HL-60 (cell line): Measurements from ENCODE around the gene ATXN1L.

Experiments used
- DNase-seq, 2 experiments: peaks; one replicate each; pipeline ENCODE4 v3.0.0-alpha.2; 2010 to 2020; ENCODE audit warnings: low read depth in 1 of 2, low spot score in 1 of 2
- H3K27ac ChIP-seq: fragments of 250-450 bp; sonication (Bioruptor Pico); replicated peaks from 2 replicates; pipeline ENCODE4 v1.5.1; 2020; ENCODE audit warnings: mild to moderate bottlenecking, moderate library complexity
- H3K27me3 ChIP-seq: fragments of 250-450 bp; sonication (Bioruptor Pico); 2 replicates; pipeline ENCODE4 v1.5.1; 2021; ENCODE audit warnings: mild to moderate bottlenecking, moderate library complexity; ENCODE audit not compliant: insufficient read depth, poor library complexity, severe bottlenecking
- H3K4me3 ChIP-seq: replicated peaks from 2 replicates; pipeline ENCODE4 v1.5.1; 2011; ENCODE audit warnings: mild to moderate bottlenecking, control low read depth, low read length; ENCODE audit not compliant: insufficient read depth
- CTCF ChIP-seq: IDR thresholded peaks from one replicate; pipeline ENCODE4 v1.5.1; 2011; ENCODE audit warnings: low read length, control low read depth, inconsistent platforms; ENCODE audit not compliant: insufficient read depth
- GABPA ChIP-seq: IDR thresholded peaks from 2 replicates; pipeline ENCODE4 v1.6.1; 2012; ENCODE audit warnings: low read depth
- POLR2AphosphoS5 ChIP-seq: IDR thresholded peaks from 2 replicates; pipeline ENCODE4 v1.6.1; 2012; ENCODE audit warnings: low read depth
- REST ChIP-seq: IDR thresholded peaks from 2 replicates; pipeline ENCODE4 v1.6.1; 2012; ENCODE audit warnings: low read depth; ENCODE audit not compliant: insufficient replicate concordance
- SPI1 ChIP-seq: IDR thresholded peaks from 2 replicates; pipeline ENCODE4 v1.6.1; 2012; ENCODE audit warnings: low read depth, mild to moderate bottlenecking, borderline replicate concordance

The ATXN1L gene

GRCh38 chr16:71878911-71879310 lies 33.1 kb downstream of the ATXN1L start:
- no peak for TF ChIP-seq POLR2AphosphoS5
- no peak for TF ChIP-seq SPI1
- TF ChIP-seq GABPA: no peak
- TF ChIP-seq REST: no peak
- no peak for TF ChIP-seq CTCF

DNA sequence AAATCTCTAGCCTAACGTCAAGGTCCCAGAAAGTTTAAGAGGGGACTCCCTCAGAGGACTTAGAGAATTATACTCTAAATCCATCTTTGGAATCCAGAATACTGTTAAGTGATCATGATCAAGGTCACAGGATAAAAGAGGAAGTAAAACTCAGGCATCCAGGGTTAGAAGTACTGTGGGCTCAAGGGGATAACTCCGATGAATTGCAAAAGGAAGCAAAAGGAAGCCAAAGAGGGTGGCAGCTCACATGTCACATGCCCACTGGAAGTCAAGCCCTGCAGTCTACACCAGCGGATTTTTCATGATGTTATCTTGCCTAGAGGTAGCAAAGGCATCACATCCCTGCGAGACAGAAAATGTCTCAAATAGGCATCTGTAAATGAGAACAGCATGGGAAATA lies 34.4 kb downstream of the ATXN1L start:
- DNase-seq: peak in 1 of 2 experiments; percentile 69
- H3K4me3 ChIP-seq: no peak overlapping the region
- no peak for TF ChIP-seq GABPA
- no peak overlapping the region for H3K27ac ChIP-seq
- H3K27me3 ChIP-seq: no peaks in the 10 kb centered on the region

More at GRCh38 chr16:71878911-71879310, 33.1 kb downstream of the ATXN1L start:
- no peak for DNase-seq
- Histone ChIP-seq H3K4me3 (no peak overlapping the region), H3K27ac (no peak overlapping the region), H3K27me3 (no peaks in the 10 kb centered on the region)

- Histone ChIP-seq H3K27me3 (no peaks in the 10 kb centered on the region), H3K27ac (no peak overlapping the region), H3K4me3 (no peak overlapping the region)
- TF ChIP-seq POLR2AphosphoS5 (no peak), GABPA (no peak), SPI1 (peak; percentile 81), REST (no peak), CTCF (peak; percentile 83)
- DNase-seq: peak; percentile 72 to 77
Measured at GRCh38 chr16:71882505-71883167, 36.9 kb downstream of the ATXN1L start.

- no peak for DNase-seq
- Histone ChIP-seq H3K27me3 (no peaks in the 10 kb centered on the region), H3K27ac (no peak overlapping the region), H3K4me3 (peak overlapping the region; percentile 84)
- TF ChIP-seq SPI1 (no peak), REST (no peak), POLR2AphosphoS5 (no peak), GABPA (no peak), CTCF (no peak)
Measured at GRCh38 chr16:71883168-71883848, 37.5 kb downstream of the ATXN1L start.
